IMR-90 (cell line): ENCODE data around the gene DACT2. TPM values are rescaled to one million over a fixed set of nuclear protein-coding genes. Genes with fewer than 3 reads are reported as not detected.

ENCODE experiments used
- ATAC-seq: fragments of 200-7000 bp; cut with Tn5 transposase; 2 replicates; pipeline ENCODE4 v1.9.1; 2020; ENCODE audit warnings: low read depth, mild to moderate bottlenecking, moderate library complexity
- BruUV-seq: library from RNA; stranded (reverse); fragments of 400-500 nt; replicated peaks from 2 replicates; lab custom pipeline; 2021; lab: Mats Ljungman, UMichigan
- CTCF ChIA-PET: fragments of 300-600 bp; formaldehyde crosslinking; extraction: SDS; loops from one replicate; lab custom pipeline; 2021; ENCODE audit warnings: antibody characterized with exemption; lab: Yijun Ruan, JAX
- POLR2A ChIA-PET: fragments of 300-600 bp; sonication (Branson Sonifier 250); formaldehyde crosslinking; loops from one replicate; lab custom pipeline; 2022; ENCODE audit warnings: antibody characterized with exemption; ENCODE audit not compliant: unreplicated experiment; lab: Charles Lee
- DNase-seq: peaks from one replicate; pipeline ENCODE4 v3.0.0; 2013
- H2AFZ ChIP-seq: replicated peaks from 2 replicates; pipeline ENCODE3; 2013; ENCODE audit warnings: low read length, mild to moderate bottlenecking; ENCODE audit not compliant: poor library complexity
- H2AK5ac ChIP-seq: 2 replicates; pipeline ENCODE4 v1.6.1; 2013; ENCODE audit warnings: low read depth, low read length, inconsistent platforms
- H2AK9ac ChIP-seq: replicated peaks from 2 replicates; pipeline ENCODE3; 2013; ENCODE audit warnings: mild to moderate bottlenecking, low read depth, low read length, moderate library complexity; ENCODE audit not compliant: poor library complexity
- H2BK120ac ChIP-seq: 2 replicates; pipeline ENCODE4 v1.6.1; 2013; ENCODE audit warnings: low read depth, low read length, inconsistent platforms
- H2BK15ac ChIP-seq: 3 replicates; pipeline ENCODE4 v1.6.1; 2013; ENCODE audit warnings: low read depth, low read length, inconsistent platforms
- H2BK20ac ChIP-seq: 2 replicates; pipeline ENCODE4 v1.6.1; 2013; ENCODE audit warnings: low read depth, mild to moderate bottlenecking, inconsistent platforms, low read length, moderate library complexity
- H2BK5ac ChIP-seq: 2 replicates; pipeline ENCODE4 v1.6.1; 2013; ENCODE audit warnings: mild to moderate bottlenecking, low read depth, low read length, inconsistent platforms; ENCODE audit not compliant: poor library complexity, severe bottlenecking
- H3K14ac ChIP-seq: replicated peaks from 2 replicates; pipeline ENCODE4 v1.6.1; 2013; ENCODE audit warnings: low read depth, low read length, inconsistent platforms
- H3K18ac ChIP-seq: 2 replicates; pipeline ENCODE4 v1.6.1; 2013; ENCODE audit warnings: low read depth, low read length, control low read depth
- H3K23ac ChIP-seq: 2 replicates; pipeline ENCODE4 v1.6.1; 2013; ENCODE audit warnings: low read depth, low read length, inconsistent platforms
- H3K27ac ChIP-seq: 2 replicates; pipeline ENCODE4 v1.5.1; 2013; ENCODE audit warnings: mild to moderate bottlenecking, control low read depth, low read length; ENCODE audit not compliant: insufficient read depth
- H3K27me3 ChIP-seq: 2 replicates; pipeline ENCODE4 v1.6.1; 2013; ENCODE audit warnings: low read length; ENCODE audit not compliant: control insufficient read depth, insufficient read depth
- H3K36me3 ChIP-seq: 2 replicates; pipeline ENCODE4 v1.6.1; 2013; ENCODE audit warnings: low read length, mixed read lengths; ENCODE audit not compliant: control insufficient read depth, insufficient read depth
- H3K4ac ChIP-seq: 2 replicates; pipeline ENCODE4 v1.6.1; 2013; ENCODE audit warnings: low read depth, low read length, inconsistent platforms
- H3K4me1 ChIP-seq: 2 replicates; pipeline ENCODE4 v1.6.1; 2013; ENCODE audit warnings: low read length, mixed read lengths; ENCODE audit not compliant: control insufficient read depth, insufficient read depth
- H3K4me2 ChIP-seq: 2 replicates; pipeline ENCODE4 v1.6.1; 2013; ENCODE audit warnings: low read depth, mild to moderate bottlenecking, control low read depth, low read length, moderate library complexity
- H3K4me3 ChIP-seq: 2 replicates; pipeline ENCODE4 v1.5.1; 2013; ENCODE audit warnings: low read depth, mild to moderate bottlenecking, control low read depth, low read length, moderate library complexity; ENCODE audit not compliant: insufficient read depth
- H3K56ac ChIP-seq: 2 replicates; pipeline ENCODE4 v1.6.1; 2013; ENCODE audit warnings: low read length, inconsistent platforms; ENCODE audit not compliant: insufficient read depth; ENCODE audit errors: extremely low read depth
- H3K79me1 ChIP-seq, 2 experiments: 2 replicates each; pipeline ENCODE4 v1.6.1; 2013; ENCODE audit warnings: low read length in 2 of 2, inconsistent platforms in 1 of 2, low read depth in 1 of 2
- H3K9ac ChIP-seq: 2 replicates; pipeline ENCODE4 v1.6.1; 2013; ENCODE audit warnings: low read depth, low read length, control low read depth
- H3K9me1 ChIP-seq: 2 replicates; pipeline ENCODE4 v1.6.1; 2013; ENCODE audit warnings: low read length, inconsistent platforms; ENCODE audit not compliant: insufficient read depth
- H3K9me3 ChIP-seq: 2 replicates; pipeline ENCODE4 v1.6.1; 2013; ENCODE audit warnings: low read length; ENCODE audit not compliant: control insufficient read depth, insufficient read depth
- H4K20me1 ChIP-seq: 2 replicates; pipeline ENCODE4 v1.6.1; 2013; ENCODE audit warnings: low read length, inconsistent platforms; ENCODE audit not compliant: insufficient read depth
- H4K5ac ChIP-seq: 2 replicates; pipeline ENCODE4 v1.6.1; 2013; ENCODE audit warnings: mild to moderate bottlenecking, low read depth, low read length, control low read depth
- H4K8ac ChIP-seq, 2 experiments: 2 replicates each; pipeline ENCODE4 v1.6.1; 2013; ENCODE audit warnings: low read depth in 2 of 2, low read length in 2 of 2, control low read depth in 1 of 2, inconsistent platforms in 1 of 2
- H4K91ac ChIP-seq: 2 replicates; pipeline ENCODE4 v1.6.1; 2013; ENCODE audit warnings: low read depth, low read length, inconsistent platforms; ENCODE audit not compliant: insufficient read depth
- BHLHE40 ChIP-seq: fragments of 150-350 bp; IDR thresholded peaks from 2 replicates; pipeline ENCODE4 v1.6.1; 2016; ENCODE audit warnings: mild to moderate bottlenecking, low read depth, low read length
- CHD1 ChIP-seq: IDR thresholded peaks from 2 replicates; pipeline ENCODE4 v1.6.1; 2012; ENCODE audit warnings: low read depth, low read length, improper control_type of control experiment
- FOS ChIP-seq: fragments of 150-350 bp; IDR thresholded peaks from 2 replicates; pipeline ENCODE4 v1.6.1; 2016; ENCODE audit warnings: low read depth, low read length
- MAZ ChIP-seq: IDR thresholded peaks from 2 replicates; pipeline ENCODE4 v1.6.1; 2012; ENCODE audit warnings: low read depth, mild to moderate bottlenecking, low read length, improper control_type of control experiment, moderate library complexity, borderline replicate concordance
- MXI1 ChIP-seq: IDR thresholded peaks from 2 replicates; pipeline ENCODE4 v1.6.1; 2012; ENCODE audit warnings: low read depth, mild to moderate bottlenecking, low read length, moderate library complexity, borderline replicate concordance
- POLR2A ChIP-seq: IDR thresholded peaks from 2 replicates; pipeline ENCODE4 v1.6.1; 2012; ENCODE audit warnings: mild to moderate bottlenecking, low read depth, low read length
- RCOR1 ChIP-seq: IDR thresholded peaks from 2 replicates; pipeline ENCODE4 v1.6.1; 2012; ENCODE audit warnings: mild to moderate bottlenecking, low read length, improper control_type of control experiment; ENCODE audit not compliant: insufficient replicate concordance
- RFX5 ChIP-seq: IDR thresholded peaks from 2 replicates; pipeline ENCODE4 v1.8.0; 2012; ENCODE audit warnings: low read depth, mild to moderate bottlenecking, low read length, moderate library complexity
- SMC3 ChIP-seq: fragments of 150-350 bp; IDR thresholded peaks from 2 replicates; pipeline ENCODE4 v1.6.1; 2016; ENCODE audit warnings: low read depth, mild to moderate bottlenecking, antibody characterized with exemption, low read length, moderate library complexity
- WGBS, 2 experiments: methylation state at CpG; one replicate each; pipeline versions ENCODE4 v1.1.5 to v1.1.7; 2013; ENCODE audit warnings: missing lambda C conversion rate in 2 of 2; ENCODE audit not compliant: insufficient read length in 1 of 2; ENCODE audit errors: extremely low coverage in 2 of 2; 5-methylcytosine and 5-hydroxymethylcytosine counted together
- dilution Hi-C: fragments of 300-500 bp; cut with HindIII; formaldehyde crosslinking; loops from one replicate; pipeline ENCODE4 v1.14.3; 2018; ENCODE audit warnings: low sequenced_read_pairs; ENCODE audit not compliant: unreplicated experiment
- in situ Hi-C: fragments of 300-500 bp; cut with MboI; formaldehyde crosslinking; loops from 3 replicates; pipeline ENCODE4 v1.14.3; 2019; ENCODE audit warnings: low sequenced_read_pairs, inconsistent platforms, mixed read lengths
- intact Hi-C: fragments of 100-400 bp; cut with micrococcal nuclease; formaldehyde crosslinking; loops from 2 replicates; pipeline ENCODE4 v1.10.0; 2022
- polyA plus RNA-seq, 3 experiments: library from polyadenylated mRNA; depleted of rRNA; stranded (reverse); fragments of >200 nt; gene quantifications; 2 replicates each; pipeline ENCODE4 v1.2.3, GENCODE V29; 2012; ENCODE audit warnings: low replicate concordance in 1 of 3
- total RNA-seq: library from RNA; depleted of rRNA; stranded (reverse); fragments of >200 nt; gene quantifications from 2 replicates; pipeline ENCODE4 v1.2.3, GENCODE V29; 2012
- TF ChIP-seq, protein P1 (sequence below): fragments of 150-350 bp; IDR thresholded peaks from 2 replicates; pipeline ENCODE4 v1.6.1; 2017; ENCODE audit warnings: mild to moderate bottlenecking, antibody characterized with exemption, low read length, low read depth
- TF ChIP-seq, protein P2 (sequence below): conservative IDR thresholded peaks from 2 replicates; pipeline ENCODE4 v1.5.1; 2012; ENCODE audit warnings: mild to moderate bottlenecking, low read depth, low read length, improper control_type of control experiment
- TF ChIP-seq, protein P3 (sequence below): fragments of 150-350 bp; IDR thresholded peaks from 2 replicates; pipeline ENCODE4 v1.6.1; 2016; ENCODE audit warnings: low read depth, mild to moderate bottlenecking, low read length, moderate library complexity, borderline replicate concordance

Gene DACT2
- total and polyA plus RNA-seq, 2 of the 4 experiments (the other 2 are of a cell fraction) = not detected

DNA sequence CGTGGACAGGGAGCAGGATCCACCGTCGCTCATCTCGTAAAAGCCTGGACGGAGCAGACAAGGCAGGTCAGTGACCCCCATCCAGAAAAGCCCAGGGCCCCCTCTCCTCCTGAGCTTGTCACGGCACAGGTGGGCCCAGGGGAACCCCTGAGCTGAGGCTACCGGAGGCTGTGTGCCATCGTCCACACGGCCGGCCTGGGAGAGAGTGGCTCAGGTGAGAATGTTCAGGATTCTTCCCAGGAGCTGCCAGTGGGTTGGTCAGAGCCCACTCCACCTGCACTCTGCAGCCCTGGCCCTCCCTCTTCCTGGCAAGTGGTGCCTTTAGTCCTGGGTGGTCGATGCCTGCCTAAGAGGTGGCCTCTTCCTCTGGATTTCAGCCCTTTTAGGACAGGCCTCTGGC is 9.2 kb downstream of the DACT2 start:
- DNase-seq = no peak
- BruUV-seq = no TSS peak

More for the DNA sequence above, 9.2 kb downstream of the DACT2 start:
- no peak overlapping the region for H4K5ac ChIP-seq
- H3K56ac ChIP-seq = no peak overlapping the region
- H3K9ac ChIP-seq = no peak overlapping the region
- 79% methylated on average over 5 of the region's 11 CpGs; no CpG with 5 or more reads in 1 of the 2 experiments for WGBS, 2 experiments
- H2AFZ ChIP-seq = no peak overlapping the region
- H3K27ac ChIP-seq = no peak overlapping the region
- H2BK20ac ChIP-seq = no peak overlapping the region
- no peak overlapping the region for H3K23ac ChIP-seq
- no peak overlapping the region for H3K4me2 ChIP-seq
- ATAC-seq = no peak
- no peak overlapping the region for H2AK9ac ChIP-seq
- no peaks in the 10 kb centered on the region for H4K20me1 ChIP-seq
- H2BK120ac ChIP-seq = no peak overlapping the region
- intact Hi-C loops (no loop called here), in situ Hi-C loops (no loop called here), dilution Hi-C loops (no loop called here)
- no peak overlapping the region for H2AK5ac ChIP-seq
- H2BK15ac ChIP-seq = no peak overlapping the region
- no peak overlapping the region for H3K18ac ChIP-seq
- H2BK5ac ChIP-seq = no peak overlapping the region
- H3K27me3 ChIP-seq = no peaks in the 10 kb centered on the region
- H3K4me1 ChIP-seq = no peaks in the 10 kb centered on the region
- H3K14ac ChIP-seq = no peak overlapping the region
- H3K79me1 ChIP-seq = no peaks in the 10 kb centered on the region
- ChIA-PET POLR2A (no interaction called here), CTCF (no interaction called here)
- no peaks in the 10 kb centered on the region for H3K9me1 ChIP-seq
- H3K4ac ChIP-seq = no peak overlapping the region
- no peak overlapping the region for H3K4me3 ChIP-seq
- H4K8ac ChIP-seq = no peak overlapping the region
- no peak for TF ChIP-seq BHLHE40
- no peak for TF ChIP-seq RFX5
- no peak for TF ChIP-seq MAZ
- TF ChIP-seq, protein P1, sequence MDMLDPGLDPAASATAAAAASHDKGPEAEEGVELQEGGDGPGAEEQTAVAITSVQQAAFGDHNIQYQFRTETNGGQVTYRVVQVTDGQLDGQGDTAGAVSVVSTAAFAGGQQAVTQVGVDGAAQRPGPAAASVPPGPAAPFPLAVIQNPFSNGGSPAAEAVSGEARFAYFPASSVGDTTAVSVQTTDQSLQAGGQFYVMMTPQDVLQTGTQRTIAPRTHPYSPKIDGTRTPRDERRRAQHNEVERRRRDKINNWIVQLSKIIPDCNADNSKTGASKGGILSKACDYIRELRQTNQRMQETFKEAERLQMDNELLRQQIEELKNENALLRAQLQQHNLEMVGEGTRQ = no peak
- TF ChIP-seq MXI1 = no peak
- TF ChIP-seq SMC3 = no peak
- TF ChIP-seq FOS = no peak
- TF ChIP-seq, protein P2, sequence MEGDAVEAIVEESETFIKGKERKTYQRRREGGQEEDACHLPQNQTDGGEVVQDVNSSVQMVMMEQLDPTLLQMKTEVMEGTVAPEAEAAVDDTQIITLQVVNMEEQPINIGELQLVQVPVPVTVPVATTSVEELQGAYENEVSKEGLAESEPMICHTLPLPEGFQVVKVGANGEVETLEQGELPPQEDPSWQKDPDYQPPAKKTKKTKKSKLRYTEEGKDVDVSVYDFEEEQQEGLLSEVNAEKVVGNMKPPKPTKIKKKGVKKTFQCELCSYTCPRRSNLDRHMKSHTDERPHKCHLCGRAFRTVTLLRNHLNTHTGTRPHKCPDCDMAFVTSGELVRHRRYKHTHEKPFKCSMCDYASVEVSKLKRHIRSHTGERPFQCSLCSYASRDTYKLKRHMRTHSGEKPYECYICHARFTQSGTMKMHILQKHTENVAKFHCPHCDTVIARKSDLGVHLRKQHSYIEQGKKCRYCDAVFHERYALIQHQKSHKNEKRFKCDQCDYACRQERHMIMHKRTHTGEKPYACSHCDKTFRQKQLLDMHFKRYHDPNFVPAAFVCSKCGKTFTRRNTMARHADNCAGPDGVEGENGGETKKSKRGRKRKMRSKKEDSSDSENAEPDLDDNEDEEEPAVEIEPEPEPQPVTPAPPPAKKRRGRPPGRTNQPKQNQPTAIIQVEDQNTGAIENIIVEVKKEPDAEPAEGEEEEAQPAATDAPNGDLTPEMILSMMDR = no peak
- no peak for TF ChIP-seq CHD1
- TF ChIP-seq RCOR1 = no peak
- TF ChIP-seq POLR2A = no peak
- TF ChIP-seq, protein P3, sequence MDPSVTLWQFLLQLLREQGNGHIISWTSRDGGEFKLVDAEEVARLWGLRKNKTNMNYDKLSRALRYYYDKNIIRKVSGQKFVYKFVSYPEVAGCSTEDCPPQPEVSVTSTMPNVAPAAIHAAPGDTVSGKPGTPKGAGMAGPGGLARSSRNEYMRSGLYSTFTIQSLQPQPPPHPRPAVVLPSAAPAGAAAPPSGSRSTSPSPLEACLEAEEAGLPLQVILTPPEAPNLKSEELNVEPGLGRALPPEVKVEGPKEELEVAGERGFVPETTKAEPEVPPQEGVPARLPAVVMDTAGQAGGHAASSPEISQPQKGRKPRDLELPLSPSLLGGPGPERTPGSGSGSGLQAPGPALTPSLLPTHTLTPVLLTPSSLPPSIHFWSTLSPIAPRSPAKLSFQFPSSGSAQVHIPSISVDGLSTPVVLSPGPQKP = no peak
- H4K91ac ChIP-seq = no peak overlapping the region
- H3K9me3 ChIP-seq = peaks cover 63% of the 10 kb centered on the region
- no peaks in the 10 kb centered on the region for H3K36me3 ChIP-seq
